ENCODE results near the gene CXCL14.

GRCh38 chr5:135537745-135538144 lies 41.0 kb downstream of the CXCL14 start:
- TF ChIP-seq, protein P1, sequence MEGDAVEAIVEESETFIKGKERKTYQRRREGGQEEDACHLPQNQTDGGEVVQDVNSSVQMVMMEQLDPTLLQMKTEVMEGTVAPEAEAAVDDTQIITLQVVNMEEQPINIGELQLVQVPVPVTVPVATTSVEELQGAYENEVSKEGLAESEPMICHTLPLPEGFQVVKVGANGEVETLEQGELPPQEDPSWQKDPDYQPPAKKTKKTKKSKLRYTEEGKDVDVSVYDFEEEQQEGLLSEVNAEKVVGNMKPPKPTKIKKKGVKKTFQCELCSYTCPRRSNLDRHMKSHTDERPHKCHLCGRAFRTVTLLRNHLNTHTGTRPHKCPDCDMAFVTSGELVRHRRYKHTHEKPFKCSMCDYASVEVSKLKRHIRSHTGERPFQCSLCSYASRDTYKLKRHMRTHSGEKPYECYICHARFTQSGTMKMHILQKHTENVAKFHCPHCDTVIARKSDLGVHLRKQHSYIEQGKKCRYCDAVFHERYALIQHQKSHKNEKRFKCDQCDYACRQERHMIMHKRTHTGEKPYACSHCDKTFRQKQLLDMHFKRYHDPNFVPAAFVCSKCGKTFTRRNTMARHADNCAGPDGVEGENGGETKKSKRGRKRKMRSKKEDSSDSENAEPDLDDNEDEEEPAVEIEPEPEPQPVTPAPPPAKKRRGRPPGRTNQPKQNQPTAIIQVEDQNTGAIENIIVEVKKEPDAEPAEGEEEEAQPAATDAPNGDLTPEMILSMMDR (IDR thresholded peaks at IDR 0.05; ENCODE audit: low read length) = no peak
- TF ChIP-seq EZH2 (optimal IDR thresholded peaks at IDR 0.05; ENCODE audit: low read depth, low read length) = no peak
- no peak for TF ChIP-seq EZH2phosphoT487 (IDR thresholded peaks at IDR 0.05; ENCODE audit: low read length)

All from MM.1S (cell line).